Natural killer cell (primary cell): ENCODE measurements around the gene ZMIZ1. TPM values are rescaled to one million over a fixed set of nuclear protein-coding genes. Genes with fewer than 3 reads are reported as not detected.

Experiments
- ATAC-seq, 3 donors: fragments of 150-1000 bp in 2 of 3; fragments of 200-7000 bp in 1 of 3; cut with Tn5 transposase; 1 replicate in 1 of 3; 2 replicates in 2 of 3; pipeline ENCODE4 v1.10.0; 2021; ENCODE audit warnings: mild to moderate bottlenecking in 2 of 3, moderate library complexity in 2 of 3
- DNase-seq, 2 donors: peaks; one replicate each; pipeline versions ENCODE4 v3.0.0 to v3.0.0-alpha.2; 2013 to 2021; ENCODE audit warnings: mixed read lengths in 1 of 2
- H3K27ac ChIP-seq: one replicate; pipeline ENCODE4 v1.5.1; 2013; ENCODE audit warnings: mild to moderate bottlenecking, low read length
- H3K27me3 ChIP-seq: one replicate; pipeline ENCODE4 v1.6.1; 2013; ENCODE audit warnings: low read length; ENCODE audit not compliant: control insufficient read depth, insufficient read depth
- H3K36me3 ChIP-seq: one replicate; pipeline ENCODE4 v1.6.1; 2013; ENCODE audit warnings: low read length; ENCODE audit not compliant: control insufficient read depth, insufficient read depth
- H3K4me1 ChIP-seq: one replicate; pipeline ENCODE4 v1.6.1; 2013; ENCODE audit warnings: low read length; ENCODE audit not compliant: control insufficient read depth, insufficient read depth
- H3K4me3 ChIP-seq: one replicate; pipeline ENCODE4 v1.5.1; 2013; ENCODE audit warnings: low read length
- H3K9me3 ChIP-seq: one replicate; pipeline ENCODE4 v1.6.1; 2013; ENCODE audit warnings: low read length; ENCODE audit not compliant: control insufficient read depth, insufficient read depth
- H3K27ac Mint-ChIP-seq, 2 donors: one replicate each; pipeline ENCODE4 v1.8.0; 2022; ENCODE audit warnings: mild to moderate bottlenecking in 2 of 2, mixed read lengths in 2 of 2, moderate library complexity in 1 of 2
- H3K27me3 Mint-ChIP-seq, 2 donors: one replicate each; pipeline ENCODE4 v1.8.0; 2022; ENCODE audit warnings: low read depth in 2 of 2, mixed read lengths in 2 of 2
- H3K36me3 Mint-ChIP-seq: one replicate; pipeline ENCODE4 v1.8.0; 2022; ENCODE audit warnings: mixed read lengths
- H3K4me1 Mint-ChIP-seq, 2 donors: one replicate each; pipeline ENCODE4 v1.8.0; 2022; ENCODE audit warnings: mixed read lengths in 2 of 2
- H3K4me3 Mint-ChIP-seq: one replicate; pipeline ENCODE4 v1.8.0; 2022; ENCODE audit warnings: mild to moderate bottlenecking, moderate library complexity, mixed read lengths
- H3K9me3 Mint-ChIP-seq, 2 donors: one replicate each; pipeline ENCODE4 v1.8.0; 2022; ENCODE audit warnings: mixed read lengths in 2 of 2
- WGBS: methylation state at CpG from one replicate; pipeline ENCODE4 v1.1.7; 2013; ENCODE audit warnings: missing lambda C conversion rate; ENCODE audit not compliant: insufficient coverage; 5-methylcytosine and 5-hydroxymethylcytosine counted together
- intact Hi-C: fragments of 100-400 bp; cut with micrococcal nuclease; formaldehyde crosslinking; loops from one replicate; pipeline ENCODE4 v1.14.2; 2022
- total RNA-seq, 4 donors: library from RNA; stranded (reverse); fragments of 120-200 nt in 1 of 4; gene quantifications; one replicate each; pipeline versions ENCODE4 v1.2.3 to v1.2.4, GENCODE V29; 2013 to 2022
- TF ChIP-seq, protein P1 (sequence below): fragments of 200-600 bp; IDR thresholded peaks from one replicate; pipeline ENCODE4 v1.8.0; 2022; ENCODE audit warnings: antibody characterized with exemption

ZMIZ1 gene
- total RNA-seq, 3 donors from 2014 or later (not counting 1 experiment from before 2014, with no cell fraction given), result 36.5 to 51.5 (median 37.9) TPM

DNA sequence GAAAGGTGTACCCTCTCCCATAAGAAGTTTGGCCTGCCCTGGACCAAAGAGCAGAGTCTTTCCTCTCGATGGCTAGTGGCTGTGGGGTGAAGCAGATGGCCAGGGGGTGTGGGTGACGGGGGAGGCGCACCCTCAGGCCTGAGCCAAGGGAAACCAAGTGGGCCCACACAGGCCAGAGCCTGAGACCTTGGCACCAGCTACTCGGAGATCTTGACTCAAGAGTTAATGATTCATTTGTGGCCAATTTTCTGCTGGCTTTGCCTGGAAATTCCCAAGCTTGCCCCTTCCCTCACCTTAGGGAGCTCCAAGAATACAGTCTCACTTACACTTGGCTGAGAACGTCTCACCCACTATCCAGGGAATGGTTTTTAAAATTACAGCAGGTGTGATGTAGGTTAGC, 42.7 kb downstream of the ZMIZ1 start:
- no peak overlapping the region for H3K4me3 ChIP-seq
- 87% methylated on average over 5 of the region's 5 CpGs for WGBS
- peaks cover 58 to 85% of the 10 kb centered on the region in 2 donors for H3K4me1 Mint-ChIP-seq

DNA sequence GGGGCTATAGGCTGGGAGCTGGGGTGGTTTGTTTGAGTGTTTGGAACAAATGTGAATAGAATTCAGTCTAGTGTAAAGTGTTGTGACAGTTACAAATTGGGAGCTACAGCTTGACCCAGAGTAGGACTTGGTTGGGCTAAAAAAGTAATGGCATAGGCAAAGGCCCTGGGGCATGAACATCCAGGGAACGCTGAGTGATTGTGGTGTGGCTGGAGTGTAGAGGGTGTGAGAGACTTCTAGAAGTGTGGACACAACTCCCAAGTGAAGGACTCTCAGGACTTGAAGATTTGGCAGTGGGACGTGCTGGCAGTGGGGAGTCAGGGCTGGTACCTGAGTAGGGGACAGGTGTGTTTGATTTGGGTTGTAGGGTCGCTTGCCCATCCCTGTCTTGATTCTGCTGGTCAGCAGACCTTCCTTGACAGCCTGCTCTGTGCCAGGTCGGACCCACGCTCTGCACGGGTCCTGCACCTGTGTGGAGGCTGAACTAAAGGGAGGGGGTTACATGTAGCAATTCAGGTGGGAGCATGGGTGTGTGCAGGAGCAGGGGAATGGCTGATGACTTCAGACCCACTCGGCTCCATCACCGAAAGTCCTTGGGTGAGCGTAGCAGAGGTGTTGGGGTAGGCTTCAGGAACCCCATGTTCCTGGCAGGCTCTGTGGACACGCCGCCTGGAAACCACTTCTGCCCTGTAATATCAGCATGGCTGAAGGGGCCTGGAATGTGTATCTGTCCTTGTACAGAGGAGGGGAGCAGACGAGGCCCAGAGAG, 43.3 kb downstream of the ZMIZ1 start:
- 94% methylated on average over 11 of the region's 12 CpGs for WGBS
- TF ChIP-seq, protein P1, sequence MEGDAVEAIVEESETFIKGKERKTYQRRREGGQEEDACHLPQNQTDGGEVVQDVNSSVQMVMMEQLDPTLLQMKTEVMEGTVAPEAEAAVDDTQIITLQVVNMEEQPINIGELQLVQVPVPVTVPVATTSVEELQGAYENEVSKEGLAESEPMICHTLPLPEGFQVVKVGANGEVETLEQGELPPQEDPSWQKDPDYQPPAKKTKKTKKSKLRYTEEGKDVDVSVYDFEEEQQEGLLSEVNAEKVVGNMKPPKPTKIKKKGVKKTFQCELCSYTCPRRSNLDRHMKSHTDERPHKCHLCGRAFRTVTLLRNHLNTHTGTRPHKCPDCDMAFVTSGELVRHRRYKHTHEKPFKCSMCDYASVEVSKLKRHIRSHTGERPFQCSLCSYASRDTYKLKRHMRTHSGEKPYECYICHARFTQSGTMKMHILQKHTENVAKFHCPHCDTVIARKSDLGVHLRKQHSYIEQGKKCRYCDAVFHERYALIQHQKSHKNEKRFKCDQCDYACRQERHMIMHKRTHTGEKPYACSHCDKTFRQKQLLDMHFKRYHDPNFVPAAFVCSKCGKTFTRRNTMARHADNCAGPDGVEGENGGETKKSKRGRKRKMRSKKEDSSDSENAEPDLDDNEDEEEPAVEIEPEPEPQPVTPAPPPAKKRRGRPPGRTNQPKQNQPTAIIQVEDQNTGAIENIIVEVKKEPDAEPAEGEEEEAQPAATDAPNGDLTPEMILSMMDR, result no peak
- Histone ChIP-seq H3K9me3 (no peaks in the 10 kb centered on the region), H3K27ac (no peak overlapping the region), H3K36me3 (no peaks in the 10 kb centered on the region), H3K4me3 (no peak overlapping the region), H3K4me1 (peaks cover 58% of the 10 kb centered on the region), H3K27me3 (no peaks in the 10 kb centered on the region)
- no peaks in the 10 kb centered on the region for H3K36me3 Mint-ChIP-seq
- peak overlapping the region; percentile 65 to 86 for H3K27ac Mint-ChIP-seq
- ATAC-seq (no peak), DNase-seq (no peak)
- no peak overlapping the region for H3K4me3 Mint-ChIP-seq
- H3K9me3 Mint-ChIP-seq, result no peaks in the 10 kb centered on the region
- intact Hi-C loops, result no loop called here
- peaks cover 64 to 86% of the 10 kb centered on the region in 2 donors for H3K4me1 Mint-ChIP-seq
- no peaks in the 10 kb centered on the region for H3K27me3 Mint-ChIP-seq

More for the DNA sequence above, 42.7 kb downstream of the ZMIZ1 start:
- Histone ChIP-seq H3K36me3 (no peaks in the 10 kb centered on the region), H3K4me1 (peaks cover 58% of the 10 kb centered on the region), H3K27me3 (no peaks in the 10 kb centered on the region), H3K9me3 (no peaks in the 10 kb centered on the region), H3K27ac (no peak overlapping the region)
- no peaks in the 10 kb centered on the region for H3K27me3 Mint-ChIP-seq
- TF ChIP-seq, protein P1, result no peak
- H3K9me3 Mint-ChIP-seq, result no peaks in the 10 kb centered on the region
- intact Hi-C loops, result no loop called here
- ATAC-seq (no peak), DNase-seq (no peak)
- peak overlapping the region in 1 of 2 donors; percentile 86 for H3K27ac Mint-ChIP-seq
- no peaks in the 10 kb centered on the region for H3K36me3 Mint-ChIP-seq
- H3K4me3 Mint-ChIP-seq, result no peak overlapping the region

DNA sequence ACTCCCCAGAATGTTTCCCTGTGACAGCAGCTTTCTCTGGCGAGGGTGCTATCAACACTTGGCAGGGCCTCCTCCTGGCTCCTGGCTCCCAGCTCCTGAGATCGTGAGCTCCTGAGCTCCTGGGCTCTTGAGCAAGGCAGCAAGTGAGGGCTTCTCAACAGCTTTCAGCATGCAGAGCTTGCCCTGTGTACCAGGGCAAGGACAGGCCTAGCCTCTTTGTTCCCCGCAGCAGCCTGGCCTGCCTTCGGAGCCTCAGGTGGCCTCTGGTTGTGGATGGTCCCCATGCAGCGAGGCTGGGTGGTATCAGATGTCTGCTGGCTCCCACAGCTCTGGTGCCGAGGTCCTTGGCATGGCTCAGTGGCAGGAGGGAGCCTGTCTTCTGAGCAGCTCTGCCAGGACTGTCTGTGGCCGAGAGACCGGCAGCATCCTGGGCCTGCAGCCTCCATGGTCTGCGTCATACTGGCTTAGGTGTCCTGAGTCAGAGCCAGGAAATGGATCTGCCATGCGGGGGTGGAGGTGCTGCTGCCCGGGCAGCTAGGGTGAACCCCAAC, 44.2 kb downstream of the ZMIZ1 start:
- Mint-ChIP-seq H3K4me1 (peaks cover 70 to 87% of the 10 kb centered on the region in 2 donors), H3K27me3 (no peaks in the 10 kb centered on the region), H3K9me3 (no peaks in the 10 kb centered on the region), H3K4me3 (no peak overlapping the region), H3K27ac (peak overlapping the region; percentile 65 to 86), H3K36me3 (no peaks in the 10 kb centered on the region)
- intact Hi-C loops, result no loop called here
- Histone ChIP-seq H3K27me3 (no peaks in the 10 kb centered on the region), H3K4me3 (no peak overlapping the region), H3K9me3 (no peaks in the 10 kb centered on the region), H3K27ac (no peak overlapping the region), H3K4me1 (peaks cover 66% of the 10 kb centered on the region), H3K36me3 (no peaks in the 10 kb centered on the region)
- WGBS, result 73% methylated on average over 11 of the region's 11 CpGs
- TF ChIP-seq, protein P1, result no peak
- ATAC-seq, result peak in 2 of 3 donors; percentile 25 to 48
- DNase-seq, result no peak
